Stimulated activated CD8-positive, alpha-beta memory T cell treated with anti-CD3 and anti-CD28 coated beads, Interleukin-4, amount 100 ng/mL, for 4 hours (primary cell): ENCODE data around the gene MPPED2.

Experiments used
- DNase-seq, 2 donors: peaks; one replicate each; pipeline ENCODE4 v3.0.0-alpha.2; 2020; ENCODE audit warnings: low read depth in 2 of 2, low spot score in 1 of 2

Gene MPPED2

GRCh38 chr11:30455025-30455424 lies 131.1 kb downstream of the MPPED2 start:
- no peak for DNase-seq

- no peak for DNase-seq
Measured at GRCh38 chr11:30454541-30454940, 131.6 kb downstream of the MPPED2 start.

- no peak for DNase-seq
Measured at GRCh38 chr11:30454111-30454510, 132.0 kb downstream of the MPPED2 start.

- DNase-seq: no peak
Measured at GRCh38 chr11:30453705-30454104, 132.4 kb downstream of the MPPED2 start.

GRCh38 chr11:30452842-30453241 lies 133.3 kb downstream of the MPPED2 start:
- DNase-seq: no peak

- DNase-seq: no peak
Measured at GRCh38 chr11:30452114-30452513, 134.0 kb downstream of the MPPED2 start.

GRCh38 chr11:30451626-30452025 lies 134.5 kb downstream of the MPPED2 start:
- DNase-seq: no peak

GRCh38 chr11:30451167-30451566 lies 135.0 kb downstream of the MPPED2 start:
- no peak for DNase-seq

- no peak for DNase-seq
Measured at GRCh38 chr11:30447058-30447640, 139.0 kb downstream of the MPPED2 start.

- DNase-seq: no peak
Measured at GRCh38 chr11:30446520-30446919, 139.6 kb downstream of the MPPED2 start.

GRCh38 chr11:30445056-30445455 lies 141.1 kb downstream of the MPPED2 start:
- DNase-seq: no peak

- DNase-seq: no peak
Measured at GRCh38 chr11:30440510-30440909, 145.6 kb downstream of the MPPED2 start.

- no peak for DNase-seq
Measured at GRCh38 chr11:30436801-30437200, 149.4 kb downstream of the MPPED2 start.

GRCh38 chr11:30435488-30435887 lies 150.7 kb downstream of the MPPED2 start:
- no peak for DNase-seq

- no peak for DNase-seq
Measured at GRCh38 chr11:30434901-30435300, 151.3 kb downstream of the MPPED2 start.

- no peak for DNase-seq
Measured at GRCh38 chr11:30433831-30434230, 152.3 kb downstream of the MPPED2 start.

- DNase-seq: no peak
Measured at GRCh38 chr11:30432716-30433115, 153.4 kb downstream of the MPPED2 start.

- no peak for DNase-seq
Measured at GRCh38 chr11:30432178-30432577, 154.0 kb downstream of the MPPED2 start.

GRCh38 chr11:30431127-30431814 lies 154.9 kb downstream of the MPPED2 start:
- no peak for DNase-seq

- DNase-seq: no peak
Measured at GRCh38 chr11:30429550-30429949, 156.6 kb downstream of the MPPED2 start.

GRCh38 chr11:30426781-30427180 lies 159.4 kb downstream of the MPPED2 start:
- DNase-seq: no peak

GRCh38 chr11:30424844-30425243 lies 161.3 kb downstream of the MPPED2 start:
- DNase-seq: no peak

- DNase-seq: no peak
Measured at GRCh38 chr11:30424321-30424720, 161.8 kb downstream of the MPPED2 start.
